ENCODE data around the gene DNAJC17. TPM values are rescaled to one million over a fixed set of nuclear protein-coding genes. Genes with fewer than 3 reads are reported as not detected.

DNAJC17 gene
- total RNA-seq, 6 experiments from 2014 or later, result 7.8 to 23.7 (median 17.7) TPM

DNA sequence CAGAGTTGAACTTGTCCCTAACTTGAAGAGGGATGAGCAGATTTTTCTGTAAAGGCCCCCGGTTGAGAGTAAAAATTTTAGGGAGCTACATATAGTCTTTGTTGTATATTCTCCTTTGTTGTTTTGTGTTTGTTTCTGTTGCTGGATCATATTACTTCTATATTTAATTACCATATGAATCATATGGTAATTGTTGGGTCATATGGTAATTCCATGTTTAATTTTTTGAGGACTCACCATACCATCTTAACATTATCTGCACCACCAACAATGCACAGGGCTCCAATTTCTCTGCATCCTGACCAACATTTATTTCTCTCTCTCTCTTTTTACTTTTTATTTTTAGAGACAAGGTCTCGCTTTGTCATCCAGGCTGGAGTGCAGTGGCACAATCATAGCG is 7.8 kb downstream of the DNAJC17 start:
- Histone ChIP-seq H3K27ac (no peak overlapping the region), H3K4me3 (no peak overlapping the region), H3K36me3 (no peaks in the 10 kb centered on the region), H3K27me3 (no peaks in the 10 kb centered on the region), H3K4me1 (peaks cover 0 to 42% (median 19%) of the 10 kb centered on the region in 4 donors), H3K9me3 (no peaks in the 10 kb centered on the region)
- ATAC-seq (no peak), DNase-seq (no peak)
- intact Hi-C loops (cut with DNase I), result no loop called here
- 93% methylated on average over 3 of the region's 3 CpGs for WGBS (ENCODE audit: insufficient coverage, low coverage, low lambda C conversion rate, missing lambda C conversion rate)
- TF ChIP-seq, protein P1, sequence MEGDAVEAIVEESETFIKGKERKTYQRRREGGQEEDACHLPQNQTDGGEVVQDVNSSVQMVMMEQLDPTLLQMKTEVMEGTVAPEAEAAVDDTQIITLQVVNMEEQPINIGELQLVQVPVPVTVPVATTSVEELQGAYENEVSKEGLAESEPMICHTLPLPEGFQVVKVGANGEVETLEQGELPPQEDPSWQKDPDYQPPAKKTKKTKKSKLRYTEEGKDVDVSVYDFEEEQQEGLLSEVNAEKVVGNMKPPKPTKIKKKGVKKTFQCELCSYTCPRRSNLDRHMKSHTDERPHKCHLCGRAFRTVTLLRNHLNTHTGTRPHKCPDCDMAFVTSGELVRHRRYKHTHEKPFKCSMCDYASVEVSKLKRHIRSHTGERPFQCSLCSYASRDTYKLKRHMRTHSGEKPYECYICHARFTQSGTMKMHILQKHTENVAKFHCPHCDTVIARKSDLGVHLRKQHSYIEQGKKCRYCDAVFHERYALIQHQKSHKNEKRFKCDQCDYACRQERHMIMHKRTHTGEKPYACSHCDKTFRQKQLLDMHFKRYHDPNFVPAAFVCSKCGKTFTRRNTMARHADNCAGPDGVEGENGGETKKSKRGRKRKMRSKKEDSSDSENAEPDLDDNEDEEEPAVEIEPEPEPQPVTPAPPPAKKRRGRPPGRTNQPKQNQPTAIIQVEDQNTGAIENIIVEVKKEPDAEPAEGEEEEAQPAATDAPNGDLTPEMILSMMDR (IDR thresholded peaks at IDR 0.05), result no peak
- TF ChIP-seq POLR2A (IDR thresholded peaks at IDR 0.05), result no peak

DNA sequence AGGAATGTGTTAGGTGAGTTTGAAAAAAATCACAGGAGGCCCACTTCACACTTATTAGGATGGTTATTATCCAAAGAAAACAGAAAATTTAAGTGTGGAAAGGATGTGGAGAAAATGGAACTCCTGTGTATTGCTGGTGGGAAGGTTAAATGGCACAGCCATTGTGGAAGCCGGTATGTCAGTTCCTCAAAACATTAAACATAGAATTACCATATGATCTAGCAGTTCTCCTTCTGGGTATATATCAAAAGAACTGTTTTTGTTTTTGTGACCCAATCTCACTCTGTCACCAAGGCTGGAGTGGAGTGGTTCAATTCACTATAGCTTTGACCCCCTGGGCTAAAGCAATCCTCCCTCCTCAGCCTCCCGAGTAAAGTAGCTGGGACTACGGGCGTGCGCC is 10.8 kb downstream of the DNAJC17 start:
- TF ChIP-seq, protein P1 (IDR thresholded peaks at IDR 0.05), result no peak
- no peak for TF ChIP-seq POLR2A (IDR thresholded peaks at IDR 0.05)
- H3K27ac ChIP-seq, result peak overlapping the region in 1 of 3 donors; percentile 11
- no peaks in the 10 kb centered on the region for H3K36me3 ChIP-seq
- H3K27me3 ChIP-seq, result no peaks in the 10 kb centered on the region
- WGBS (ENCODE audit: insufficient coverage, low coverage, low lambda C conversion rate, missing lambda C conversion rate), result 83% methylated on average over 5 of the region's 5 CpGs
- ATAC-seq (no peak), DNase-seq (no peak)
- no peak overlapping the region for H3K4me3 ChIP-seq
- intact Hi-C loops (cut with DNase I), result no loop called here
- no peaks in the 10 kb centered on the region for H3K9me3 ChIP-seq
- H3K4me1 ChIP-seq, result peaks cover 0 to 34% (median 19%) of the 10 kb centered on the region in 4 donors

DNA sequence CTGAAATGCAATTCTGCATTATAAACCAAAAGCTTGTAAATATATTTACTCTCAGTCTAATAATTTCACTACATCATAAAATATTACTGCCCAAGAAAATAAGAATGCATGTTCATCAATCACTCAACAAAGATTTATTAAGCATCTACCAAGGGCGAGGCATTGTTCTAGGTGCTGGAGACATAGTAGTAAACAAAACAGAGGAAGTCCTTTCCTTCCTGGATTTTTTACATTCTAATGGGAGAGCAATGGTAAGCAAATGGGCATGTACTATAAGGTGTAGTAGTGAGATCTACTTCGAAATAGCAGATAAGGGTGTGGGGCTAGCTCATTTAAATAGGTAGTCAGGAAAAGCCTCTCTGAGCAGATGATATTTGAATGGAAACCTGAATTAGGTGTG is 11.2 kb downstream of the DNAJC17 start:
- 60% methylated on average over 2 of the region's 2 CpGs for WGBS (ENCODE audit: insufficient coverage, low coverage, low lambda C conversion rate, missing lambda C conversion rate)

DNA sequence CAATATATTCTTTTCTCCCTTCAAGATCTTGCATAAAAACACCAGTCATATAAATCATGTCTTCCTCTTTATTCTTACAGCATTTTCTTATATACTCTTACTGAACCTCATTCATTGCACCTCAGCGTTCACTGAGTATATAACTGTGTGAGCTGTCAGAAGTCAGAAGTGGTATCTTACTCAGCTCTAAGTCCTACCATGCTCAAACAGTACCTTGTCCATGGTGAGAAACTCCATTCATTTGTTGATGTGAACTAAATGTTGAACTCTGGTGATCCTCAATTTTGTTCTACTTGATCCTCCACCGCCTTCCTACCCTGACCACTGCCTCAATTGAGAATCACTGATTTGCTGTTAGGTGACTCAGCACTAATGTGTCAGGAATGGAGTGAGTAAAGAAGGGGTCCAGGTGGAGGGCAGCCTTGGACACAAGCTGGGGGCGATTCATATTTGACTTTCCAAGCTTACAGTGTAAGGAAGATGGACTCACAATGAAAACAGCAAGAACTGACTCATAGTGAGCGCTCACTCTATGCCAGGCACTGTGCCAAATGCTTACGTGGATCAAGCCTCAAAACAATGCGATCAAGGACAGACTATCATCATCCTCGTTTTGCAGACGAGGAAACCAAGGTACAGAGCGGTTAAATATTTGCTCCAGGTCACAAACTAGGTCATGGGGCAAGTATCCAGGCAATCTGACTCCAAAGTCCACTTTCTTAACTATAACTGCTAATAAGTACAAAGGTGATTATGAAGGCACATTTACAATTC is 13.9 kb downstream of the DNAJC17 start:
- Histone ChIP-seq H3K4me3 (no peak overlapping the region), H3K9me3 (no peaks in the 10 kb centered on the region), H3K27me3 (no peaks in the 10 kb centered on the region), H3K36me3 (no peaks in the 10 kb centered on the region), H3K4me1 (peaks cover 0 to 29% (median 13%) of the 10 kb centered on the region in 4 donors), H3K27ac (peak overlapping the region; percentile 69 to 81 (median 76))
- peak; percentile 88 to 95 (median 90) for ATAC-seq
- intact Hi-C loops (cut with DNase I), result no loop called here
- TF ChIP-seq POLR2A (IDR thresholded peaks at IDR 0.05), result no peak
- 20% methylated on average over 9 of the region's 9 CpGs for WGBS (ENCODE audit: insufficient coverage, low coverage, low lambda C conversion rate, missing lambda C conversion rate)
- DNase-seq, result peak; percentile 76 to 90 (median 85)

More for the DNA sequence above, 11.2 kb downstream of the DNAJC17 start:
- DNase-seq, result no peak
- Histone ChIP-seq H3K9me3 (no peaks in the 10 kb centered on the region), H3K27me3 (no peaks in the 10 kb centered on the region), H3K27ac (peak overlapping the region in 2 of 3 donors; percentile 0 to 29), H3K4me3 (no peak overlapping the region), H3K36me3 (no peaks in the 10 kb centered on the region), H3K4me1 (peaks cover 0 to 32% (median 19%) of the 10 kb centered on the region in 4 donors)
- no peak for ATAC-seq
- intact Hi-C loops (cut with DNase I), result no loop called here
- TF ChIP-seq, protein P1 (IDR thresholded peaks at IDR 0.05), result no peak
- no peak for TF ChIP-seq POLR2A (IDR thresholded peaks at IDR 0.05)

DNA sequence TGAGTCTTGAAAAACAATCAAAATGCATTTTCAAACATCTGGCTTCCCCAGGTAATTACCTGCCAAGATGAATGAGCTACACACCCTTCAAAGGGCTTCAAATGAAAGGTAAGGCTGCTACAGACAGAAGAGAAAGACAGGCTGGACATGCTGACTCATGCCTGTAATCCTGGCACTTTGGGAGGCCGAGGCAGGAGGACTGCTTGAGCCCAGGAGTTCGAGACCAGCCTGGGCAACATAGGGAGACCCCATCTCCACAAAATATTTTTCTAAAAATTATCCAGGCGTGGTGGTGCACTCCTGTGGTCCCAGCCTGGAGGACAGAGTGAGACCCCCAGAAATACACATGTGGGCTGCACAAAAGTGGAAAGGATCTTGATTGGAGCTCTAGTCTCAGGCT is 14.9 kb downstream of the DNAJC17 start:
- H3K9me3 ChIP-seq, result no peaks in the 10 kb centered on the region
- WGBS (ENCODE audit: insufficient coverage, low coverage, low lambda C conversion rate, missing lambda C conversion rate), result 80% methylated on average over 1 of the region's 3 CpGs
- TF ChIP-seq, protein P1 (IDR thresholded peaks at IDR 0.05), result no peak
- no peak for TF ChIP-seq POLR2A (IDR thresholded peaks at IDR 0.05)
- H3K4me3 ChIP-seq, result no peak overlapping the region
- intact Hi-C loops (cut with DNase I), result no loop called here
- no peak for ATAC-seq
- H3K36me3 ChIP-seq, result no peaks in the 10 kb centered on the region
- peak overlapping the region in 2 of 3 donors; percentile 7 for H3K27ac ChIP-seq
- DNase-seq, result peak in 1 of 3 donors; percentile 5
- no peaks in the 10 kb centered on the region for H3K27me3 ChIP-seq
- peaks cover 0 to 29% (median 17%) of the 10 kb centered on the region in 4 donors for H3K4me1 ChIP-seq
